B cell (primary cell): ENCODE data around the gene MYO1G. TPM values are rescaled to one million over a fixed set of nuclear protein-coding genes. Genes with fewer than 3 reads are reported as not detected.

Experiments used
- ATAC-seq: fragments of 200-7000 bp; cut with Tn5 transposase; one replicate; pipeline ENCODE4 v1.10.0; 2021; ENCODE audit warnings: low read depth, mild to moderate bottlenecking, moderate number of reproducible peaks, moderate library complexity
- CTCF ChIA-PET: fragments of 350-600 bp; sonication (Branson Sonifier 250); formaldehyde crosslinking; loops from one replicate; lab custom pipeline; 2021; ENCODE audit warnings: antibody characterized with exemption, inconsistent platforms; lab: Charles Lee
- POLR2A ChIA-PET: fragments of 350-600 bp; sonication (Branson Sonifier 250); formaldehyde crosslinking; loops from one replicate; lab custom pipeline; 2021; ENCODE audit warnings: antibody characterized with exemption; lab: Charles Lee
- DNase-seq: peaks from one replicate; pipeline ENCODE4 v3.0.0; 2013
- H2AFZ ChIP-seq: 2 replicates; pipeline ENCODE4 v1.6.1; 2012; ENCODE audit warnings: mild to moderate bottlenecking, low read depth, low read length; ENCODE audit not compliant: insufficient read depth, poor library complexity, severe bottlenecking
- H3K27ac ChIP-seq, 2 donors: 1 replicate in 1 of 2; 2 replicates in 1 of 2; pipeline ENCODE4 v1.5.1; 2012 to 2013; ENCODE audit warnings: low read length in 2 of 2, mild to moderate bottlenecking in 2 of 2, moderate library complexity in 1 of 2
- H3K27me3 ChIP-seq, 4 experiments: fragments of 200-600 bp in 1 of 4; sonication (generic) in 1 of 4; replicated peaks in 1 of 4; 1 replicate in 2 of 4; 2 replicates in 2 of 4; pipeline versions ENCODE4 v1.6.1 to v1.7.0; 2013 to 2016; ENCODE audit warnings: low read length in 3 of 4, mild to moderate bottlenecking in 2 of 4, mixed read lengths in 1 of 4, moderate library complexity in 1 of 4; ENCODE audit not compliant: insufficient read depth in 4 of 4, control insufficient read depth in 3 of 4; ENCODE audit errors: control extremely low read depth in 1 of 4
- H3K36me3 ChIP-seq, 2 experiments: replicated peaks in 1 of 2; 1 replicate in 1 of 2; 2 replicates in 1 of 2; pipeline versions ENCODE4 v1.6.1 to v1.7.1; 2013; ENCODE audit warnings: low read length in 1 of 2; ENCODE audit not compliant: insufficient read depth in 2 of 2, control insufficient read depth in 1 of 2; ENCODE audit errors: control extremely low read depth in 1 of 2, extremely low read depth in 1 of 2
- H3K4me1 ChIP-seq, 2 donors: fragments of 200-600 bp in 1 of 2; sonication (generic) in 1 of 2; 1 replicate in 1 of 2; 2 replicates in 1 of 2; pipeline versions ENCODE4 v1.5.1 to v1.6.1; 2013 to 2017; ENCODE audit warnings: low read length in 2 of 2; ENCODE audit not compliant: control insufficient read depth in 2 of 2, insufficient read depth in 2 of 2
- H3K4me2 ChIP-seq: replicated peaks from 2 replicates; pipeline ENCODE3; 2012; ENCODE audit warnings: mild to moderate bottlenecking, low read depth, low read length; ENCODE audit not compliant: poor library complexity, severe bottlenecking
- H3K4me3 ChIP-seq, 5 experiments: fragments of 200-600 bp in 1 of 5; sonication (generic) in 1 of 5; 1 replicate in 3 of 5; 2 replicates in 2 of 5; pipeline versions ENCODE4 v1.5.1 to v1.7.0; 2011 to 2016; ENCODE audit warnings: low read length in 4 of 5, mild to moderate bottlenecking in 4 of 5, low read depth in 2 of 5, control low read depth in 1 of 5, moderate library complexity in 1 of 5; ENCODE audit not compliant: insufficient read depth in 1 of 5; ENCODE audit errors: control extremely low read depth in 1 of 5, extremely low read depth in 1 of 5
- H3K79me2 ChIP-seq: fragments of 200-600 bp; sonication (generic); one replicate; pipeline ENCODE4 v1.6.0; 2016; ENCODE audit warnings: low read length; ENCODE audit not compliant: control insufficient read depth, insufficient read depth
- H3K9ac ChIP-seq: fragments of 200-600 bp; sonication (generic); 2 replicates; pipeline ENCODE4 v1.6.1; 2017; ENCODE audit warnings: mild to moderate bottlenecking, low read length, moderate library complexity
- H3K9me3 ChIP-seq, 3 donors: one replicate each; pipeline versions ENCODE4 v1.6.1 to v1.7.1; 2013; ENCODE audit warnings: low read length in 2 of 3; ENCODE audit not compliant: control insufficient read depth in 2 of 3, insufficient read depth in 1 of 3; ENCODE audit errors: control extremely low read depth in 1 of 3
- H4K20me1 ChIP-seq: 2 replicates; pipeline ENCODE4 v1.6.0; 2012; ENCODE audit warnings: mild to moderate bottlenecking, low read length; ENCODE audit not compliant: insufficient read depth, control insufficient read depth, poor library complexity, severe bottlenecking
- H3K27ac Mint-ChIP-seq: one replicate; pipeline ENCODE4 v1.8.0; 2021; ENCODE audit warnings: mixed read lengths
- H3K27me3 Mint-ChIP-seq: one replicate; pipeline ENCODE4 v1.8.0; 2021; ENCODE audit warnings: mixed read lengths
- H3K4me1 Mint-ChIP-seq: one replicate; pipeline ENCODE4 v1.8.0; 2021; ENCODE audit warnings: mixed read lengths
- H3K4me3 Mint-ChIP-seq: one replicate; pipeline ENCODE4 v1.8.0; 2021; ENCODE audit warnings: mixed read lengths
- H3K9me3 Mint-ChIP-seq: one replicate; pipeline ENCODE4 v1.8.0; 2022; ENCODE audit warnings: mixed read lengths; ENCODE audit not compliant: insufficient read depth
- EZH2 ChIP-seq: IDR thresholded peaks from 2 replicates; pipeline ENCODE4 v1.6.1; 2012; ENCODE audit warnings: borderline replicate concordance, low read depth, mild to moderate bottlenecking, moderate library complexity, low read length; ENCODE audit not compliant: insufficient read depth, poor library complexity, severe bottlenecking
- WGBS: methylation state at CpG from one replicate; pipeline ENCODE4 v1.1.5; 2013; ENCODE audit warnings: missing lambda C conversion rate; ENCODE audit not compliant: insufficient coverage; 5-methylcytosine and 5-hydroxymethylcytosine counted together
- intact Hi-C: fragments of 100-400 bp; cut with micrococcal nuclease; formaldehyde crosslinking; loops from one replicate; pipeline ENCODE4 v1.10.0; 2022
- polyA plus RNA-seq: library from polyadenylated mRNA; depleted of rRNA; stranded (reverse); fragments of >200 nt; gene quantifications from 2 replicates; pipeline ENCODE4 v1.2.3, GENCODE V29; 2012
- total RNA-seq, 2 donors: library from RNA; stranded (reverse); fragments of 120-200 nt in 1 of 2; gene quantifications; 1 replicate in 1 of 2; 2 replicates in 1 of 2; pipeline versions ENCODE4 v1.2.3 to v1.2.4, GENCODE V29; 2013 to 2022
- TF ChIP-seq, protein P1 (sequence below): fragments of 200-600 bp; IDR thresholded peaks from one replicate; pipeline ENCODE4 v1.8.0; 2022; ENCODE audit warnings: antibody characterized with exemption, mild to moderate bottlenecking

The MYO1G gene
- total and polyA plus RNA-seq, 2 donors (not counting 1 experiment from before 2014, with no cell fraction given) = 104 to 239 TPM

DNA sequence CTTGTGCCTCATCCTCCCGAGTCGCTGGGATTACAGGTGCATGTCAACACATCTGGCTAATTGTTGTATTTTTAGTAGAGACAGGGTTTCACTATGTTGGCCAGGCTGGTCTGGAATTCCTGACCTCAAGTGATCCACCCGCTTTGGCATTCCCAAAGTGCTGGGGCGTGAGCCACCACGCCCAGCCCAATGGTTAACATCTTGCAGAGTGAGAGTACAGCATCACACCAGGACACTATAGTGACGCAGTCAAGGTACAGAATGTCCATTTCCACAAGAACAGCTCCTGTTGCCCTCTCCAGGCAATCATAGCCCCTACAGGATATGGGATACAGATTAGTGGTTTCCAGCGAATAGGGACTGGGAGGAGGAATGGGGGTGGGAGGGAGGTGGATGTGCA lies 34.0 kb downstream of the MYO1G start:
- ChIA-PET CTCF (no interaction called here), POLR2A (no interaction called here)
- Mint-ChIP-seq H3K4me1 (no peaks in the 10 kb centered on the region), H3K4me3 (no peak overlapping the region), H3K27ac (no peak overlapping the region), H3K27me3 (peaks cover 11% of the 10 kb centered on the region), H3K9me3 (no peaks in the 10 kb centered on the region)
- Histone ChIP-seq H3K79me2 (no peaks in the 10 kb centered on the region), H4K20me1 (no peaks in the 10 kb centered on the region), H3K9ac (no peak overlapping the region), H3K4me1 (no peaks in the 10 kb centered on the region), H3K4me2 (no peak overlapping the region), H3K4me3 (no peak overlapping the region), H3K36me3 (no peaks in the 10 kb centered on the region), H3K27ac (no peak overlapping the region), H2AFZ (no peak overlapping the region), H3K27me3 (peaks cover 0 to 2% (median 0%) of the 10 kb centered on the region in 4 experiments), H3K9me3 (no peaks in the 10 kb centered on the region)
- intact Hi-C loops = no loop called here
- TF ChIP-seq EZH2 = no peak
- TF ChIP-seq, protein P1, sequence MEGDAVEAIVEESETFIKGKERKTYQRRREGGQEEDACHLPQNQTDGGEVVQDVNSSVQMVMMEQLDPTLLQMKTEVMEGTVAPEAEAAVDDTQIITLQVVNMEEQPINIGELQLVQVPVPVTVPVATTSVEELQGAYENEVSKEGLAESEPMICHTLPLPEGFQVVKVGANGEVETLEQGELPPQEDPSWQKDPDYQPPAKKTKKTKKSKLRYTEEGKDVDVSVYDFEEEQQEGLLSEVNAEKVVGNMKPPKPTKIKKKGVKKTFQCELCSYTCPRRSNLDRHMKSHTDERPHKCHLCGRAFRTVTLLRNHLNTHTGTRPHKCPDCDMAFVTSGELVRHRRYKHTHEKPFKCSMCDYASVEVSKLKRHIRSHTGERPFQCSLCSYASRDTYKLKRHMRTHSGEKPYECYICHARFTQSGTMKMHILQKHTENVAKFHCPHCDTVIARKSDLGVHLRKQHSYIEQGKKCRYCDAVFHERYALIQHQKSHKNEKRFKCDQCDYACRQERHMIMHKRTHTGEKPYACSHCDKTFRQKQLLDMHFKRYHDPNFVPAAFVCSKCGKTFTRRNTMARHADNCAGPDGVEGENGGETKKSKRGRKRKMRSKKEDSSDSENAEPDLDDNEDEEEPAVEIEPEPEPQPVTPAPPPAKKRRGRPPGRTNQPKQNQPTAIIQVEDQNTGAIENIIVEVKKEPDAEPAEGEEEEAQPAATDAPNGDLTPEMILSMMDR = no peak
- 93% methylated on average over 5 of the region's 7 CpGs for WGBS
- no peak for DNase-seq
- no peak for ATAC-seq

DNA sequence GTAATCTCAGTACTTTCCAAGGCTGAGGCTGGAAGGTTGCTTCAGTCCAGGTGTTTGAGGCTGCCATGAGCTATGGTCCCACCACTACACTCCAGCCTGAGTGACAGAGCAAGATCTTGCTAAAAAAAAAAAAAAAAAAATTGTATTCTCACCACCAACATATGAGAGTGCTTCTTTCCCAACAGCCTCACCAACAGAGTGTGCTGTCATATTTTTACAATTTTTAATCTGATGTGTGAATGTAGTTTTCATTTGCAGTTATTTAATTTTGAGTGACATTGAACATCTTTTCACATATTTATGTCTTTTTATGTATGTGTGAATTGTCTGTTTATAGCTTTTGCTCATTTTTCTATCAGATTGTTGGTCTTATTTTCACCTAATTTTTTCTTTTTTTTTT lies 35.2 kb downstream of the MYO1G start:
- Mint-ChIP-seq H3K4me3 (no peak overlapping the region), H3K9me3 (no peaks in the 10 kb centered on the region), H3K27ac (no peak overlapping the region), H3K27me3 (peaks cover 10% of the 10 kb centered on the region), H3K4me1 (no peaks in the 10 kb centered on the region)
- DNase-seq (no peak), ATAC-seq (no peak)
- Histone ChIP-seq H3K27me3 (peaks cover 0 to 2% (median 0%) of the 10 kb centered on the region in 4 experiments), H3K9ac (no peak overlapping the region), H3K9me3 (no peaks in the 10 kb centered on the region), H3K4me3 (no peak overlapping the region), H3K27ac (no peak overlapping the region), H4K20me1 (no peaks in the 10 kb centered on the region), H3K4me2 (no peak overlapping the region), H3K79me2 (no peaks in the 10 kb centered on the region), H3K36me3 (no peaks in the 10 kb centered on the region), H2AFZ (no peak overlapping the region), H3K4me1 (no peaks in the 10 kb centered on the region)
- POLR2A ChIA-PET = interaction anchor here (0.7 kb wide), 1 partner anchor 28 kb away, joined by 6 read pairs; no protein-coding TSS in a partner anchor
- intact Hi-C loops = no loop called here
- TF ChIP-seq EZH2 = no peak
- TF ChIP-seq, protein P1 = no peak
- CTCF ChIA-PET = no interaction called here
